ENCODE data around the gene RNF19B. TPM values are rescaled to one million over a fixed set of nuclear protein-coding genes. Genes with fewer than 3 reads are reported as not detected.

Gene RNF19B
- total and polyA plus RNA-seq, 2 donors, result 8.7 to 15.0 TPM

DNA sequence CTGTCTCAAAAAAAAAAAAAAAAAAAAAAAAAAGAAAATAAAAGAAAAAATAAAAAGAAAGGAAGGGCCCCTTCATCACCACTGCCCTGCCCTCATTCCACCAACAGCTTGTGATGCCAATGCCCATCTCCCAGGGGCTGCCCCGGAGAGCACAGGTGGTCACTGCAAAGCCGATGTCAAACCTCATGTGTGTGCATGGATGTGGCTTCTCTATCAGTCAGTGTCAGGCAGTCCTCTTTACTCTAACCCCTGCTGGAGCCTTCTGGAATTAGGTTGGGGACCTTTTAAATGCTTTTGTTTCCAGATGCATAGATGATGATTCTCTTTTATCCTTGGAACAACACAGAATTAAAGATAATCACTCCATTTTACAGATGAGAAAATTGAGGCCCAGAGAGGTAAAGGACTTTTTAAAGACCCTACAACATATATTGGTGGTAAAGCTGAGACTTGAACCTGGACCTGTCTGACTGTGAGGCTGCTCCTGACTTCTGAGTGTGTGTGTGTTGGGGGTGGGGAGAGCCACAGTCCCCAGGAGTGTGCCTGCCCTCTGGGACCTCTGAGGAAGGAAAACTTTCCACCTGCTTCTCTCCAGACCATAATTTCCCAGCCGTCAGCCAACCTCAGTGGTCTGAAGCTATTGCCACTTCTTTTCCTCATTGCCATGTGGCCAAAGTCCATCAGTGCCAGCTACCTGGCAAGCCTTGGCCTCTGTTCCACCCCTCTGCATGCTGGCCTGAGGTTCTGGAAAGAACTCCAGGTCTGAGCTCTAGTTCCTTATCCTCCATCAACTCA lies 60.4 kb downstream of the RNF19B start:
- Histone ChIP-seq H3K36me3 (ENCODE audit: insufficient read depth) (no peaks in the 10 kb centered on the region), H3K4me3 (ENCODE audit: low read depth, low read length) (no peak overlapping the region), H3K4me1 (ENCODE audit: insufficient read depth) (no peaks in the 10 kb centered on the region), H3K27ac (ENCODE audit: low read depth) (no peak overlapping the region)
- no peak for DNase-seq (ENCODE audit: extremely low spot score)
- WGBS, result 71% methylated on average over 3 of the region's 3 CpGs

DNA sequence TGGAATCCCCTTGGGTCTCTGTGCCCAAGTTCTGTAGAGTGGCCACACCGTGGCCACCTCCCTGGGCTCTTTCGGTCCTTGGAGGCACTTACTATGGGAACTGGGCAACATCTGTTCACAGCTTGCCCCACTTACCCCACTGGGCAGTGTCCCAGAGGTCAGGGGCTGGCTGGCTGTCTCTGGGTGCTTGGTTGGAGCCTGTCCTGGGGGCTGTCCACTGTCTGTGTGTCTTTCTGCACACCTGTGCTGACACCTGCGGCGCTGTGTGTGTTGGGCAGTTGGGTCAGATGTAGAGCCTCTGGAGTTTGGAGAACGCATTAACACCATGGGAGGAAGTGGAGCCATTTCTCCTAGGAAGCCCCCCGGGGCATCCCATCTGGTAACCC lies 62.1 kb downstream of the RNF19B start:
- DNase-seq (ENCODE audit: extremely low spot score), result no peak
- no peaks in the 10 kb centered on the region for H3K4me1 ChIP-seq (ENCODE audit: insufficient read depth)
- H3K4me3 ChIP-seq (ENCODE audit: low read depth, low read length), result no peak overlapping the region
- 75% methylated on average over 6 of the region's 6 CpGs for WGBS
- H3K27ac ChIP-seq (ENCODE audit: low read depth), result no peak overlapping the region
- no peaks in the 10 kb centered on the region for H3K36me3 ChIP-seq (ENCODE audit: insufficient read depth)

DNA sequence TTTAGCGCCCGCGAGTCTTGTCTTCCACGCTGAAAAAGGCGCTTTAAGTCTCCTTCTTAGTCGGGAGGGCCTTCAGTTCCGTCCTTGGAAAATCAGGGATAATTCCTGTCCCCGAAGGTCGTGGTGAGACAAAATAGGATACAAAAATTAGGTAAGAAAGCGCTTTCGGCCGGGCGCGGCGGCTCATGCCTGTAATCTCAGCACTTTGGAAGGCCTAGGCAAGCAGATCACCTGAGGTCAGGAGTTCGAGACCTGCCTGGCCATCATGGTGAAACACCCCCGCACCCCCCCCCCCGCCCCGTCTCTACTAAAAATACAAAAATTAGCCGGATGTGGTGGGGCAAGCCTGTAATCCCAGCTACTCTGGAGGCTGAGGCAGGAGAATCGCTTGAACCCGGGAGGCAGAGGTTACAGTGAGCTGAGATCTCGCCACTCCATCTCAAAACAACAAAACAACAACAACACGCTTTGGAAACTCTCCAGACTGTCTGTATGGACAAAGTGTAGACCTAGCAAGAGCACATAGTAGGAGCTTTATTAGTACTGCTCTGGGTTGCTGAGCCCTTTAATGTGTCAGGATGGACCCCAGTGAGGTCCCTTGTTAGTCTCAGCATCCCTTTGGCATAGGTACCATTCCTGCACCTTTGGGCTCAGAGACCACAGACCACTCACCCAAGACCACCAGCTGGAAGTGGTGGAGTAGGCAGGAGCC lies 62.6 kb downstream of the RNF19B start:
- Histone ChIP-seq H3K4me3 (ENCODE audit: low read depth, low read length) (peak overlapping the region; percentile 81), H3K36me3 (ENCODE audit: insufficient read depth) (no peaks in the 10 kb centered on the region), H3K27ac (ENCODE audit: low read depth) (no peak overlapping the region), H3K4me1 (ENCODE audit: insufficient read depth) (no peaks in the 10 kb centered on the region)
- DNase-seq (ENCODE audit: extremely low spot score), result no peak
- WGBS, result 48% methylated on average over 24 of the region's 24 CpGs

DNA sequence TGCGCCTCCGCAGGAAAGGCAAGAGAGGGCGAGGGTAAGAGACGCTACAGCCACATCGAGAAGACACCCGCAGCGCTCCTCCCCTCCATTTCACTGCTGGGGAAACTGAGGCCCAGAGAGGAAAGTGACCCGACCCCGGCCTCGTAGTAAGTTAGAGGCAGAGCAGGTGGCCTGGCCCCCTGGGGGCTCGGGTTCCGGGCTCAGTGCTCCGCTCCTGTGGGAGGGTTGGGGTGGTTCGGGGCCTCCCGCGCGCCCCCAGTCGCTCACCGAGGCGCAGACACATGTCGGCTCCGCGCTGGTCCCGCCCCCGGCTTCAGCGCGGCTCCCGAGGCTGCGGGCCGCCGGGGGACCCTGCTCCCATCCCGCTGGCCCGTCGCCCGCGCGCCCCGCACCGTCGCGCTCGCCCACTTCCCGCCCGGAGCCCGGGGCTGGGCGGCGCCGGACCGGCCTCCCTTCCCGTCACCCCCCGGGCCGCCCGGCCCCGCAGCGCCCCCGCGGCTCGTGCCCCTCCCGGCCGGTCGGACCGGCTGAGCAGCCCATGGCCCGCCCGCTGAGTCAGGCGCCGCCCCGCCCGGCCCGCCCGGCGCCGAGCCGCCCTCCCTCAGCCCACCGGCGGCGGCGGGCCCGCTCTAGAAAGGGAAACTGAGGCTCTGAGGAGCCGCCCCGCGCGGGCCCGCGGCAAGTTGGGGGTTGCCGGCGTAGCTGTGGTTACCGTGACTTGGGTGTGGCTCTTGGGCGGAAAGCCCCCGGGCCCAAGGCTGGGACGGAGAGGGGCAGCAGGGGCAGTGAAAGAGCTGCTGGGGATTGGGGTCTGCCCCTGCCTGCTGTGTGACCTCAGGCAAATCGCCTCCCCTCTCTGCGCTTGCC lies 63.4 kb downstream of the RNF19B start, which contains the start of gene TMEM54:
Gene TMEM54, minus strand, starts transcription at position 434 of the 867 bp plus-strand sequence. Its CDS starts 151 bp downstream, at position 283.
- no peak for DNase-seq (ENCODE audit: extremely low spot score)
- H3K27ac ChIP-seq (ENCODE audit: low read depth), result no peak within 1 kb of the TSS
- WGBS, result under 1% methylated on average over 92 of the region's 92 CpGs

DNA sequence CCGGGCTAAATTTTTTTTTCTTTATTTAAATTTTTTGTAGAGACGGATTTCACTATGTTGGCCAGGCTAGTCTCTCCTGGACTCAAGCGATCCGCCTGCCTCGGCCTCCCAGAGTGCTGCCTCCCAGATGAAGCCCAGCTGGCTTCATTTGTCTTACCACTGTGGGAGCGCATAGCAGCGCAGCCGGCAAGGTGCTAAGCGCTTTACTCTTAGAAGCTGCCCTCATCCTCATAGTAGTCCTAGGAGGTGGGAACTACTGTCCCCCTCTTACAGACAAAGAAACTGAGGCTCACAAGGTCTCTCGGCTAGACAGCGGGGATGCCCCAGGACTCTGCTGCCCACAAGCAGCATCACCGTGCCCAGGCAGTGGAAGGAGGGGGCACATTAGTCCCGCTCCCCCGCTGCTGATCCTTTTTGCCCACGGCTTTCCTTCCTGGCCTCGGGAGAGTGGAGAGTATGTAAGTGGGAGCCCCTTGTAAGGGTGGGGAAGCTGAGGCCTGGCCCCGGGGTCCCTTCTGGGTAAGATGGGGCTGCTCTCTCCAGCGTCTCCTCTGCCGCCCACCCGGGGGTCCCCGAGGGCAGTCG lies 64.1 kb downstream of the RNF19B start:
- no peak overlapping the region for H3K27ac ChIP-seq (ENCODE audit: low read depth)
- H3K36me3 ChIP-seq (ENCODE audit: insufficient read depth), result no peaks in the 10 kb centered on the region
- DNase-seq (ENCODE audit: extremely low spot score), result no peak
- H3K4me1 ChIP-seq (ENCODE audit: insufficient read depth), result no peaks in the 10 kb centered on the region
- peak overlapping the region; percentile 81 for H3K4me3 ChIP-seq (ENCODE audit: low read depth, low read length)
- WGBS, result 20% methylated on average over 22 of the region's 22 CpGs

More for the DNA sequence above, 63.4 kb downstream of the RNF19B start, which contains the start of gene TMEM54:
- H3K4me3 ChIP-seq (ENCODE audit: low read depth, low read length), result peak within 1 kb of the TSS; percentile 81
- H3K36me3 ChIP-seq (ENCODE audit: insufficient read depth), result no peaks in the 10 kb centered on the region
- no peaks in the 10 kb centered on the region for H3K4me1 ChIP-seq (ENCODE audit: insufficient read depth)

DNA sequence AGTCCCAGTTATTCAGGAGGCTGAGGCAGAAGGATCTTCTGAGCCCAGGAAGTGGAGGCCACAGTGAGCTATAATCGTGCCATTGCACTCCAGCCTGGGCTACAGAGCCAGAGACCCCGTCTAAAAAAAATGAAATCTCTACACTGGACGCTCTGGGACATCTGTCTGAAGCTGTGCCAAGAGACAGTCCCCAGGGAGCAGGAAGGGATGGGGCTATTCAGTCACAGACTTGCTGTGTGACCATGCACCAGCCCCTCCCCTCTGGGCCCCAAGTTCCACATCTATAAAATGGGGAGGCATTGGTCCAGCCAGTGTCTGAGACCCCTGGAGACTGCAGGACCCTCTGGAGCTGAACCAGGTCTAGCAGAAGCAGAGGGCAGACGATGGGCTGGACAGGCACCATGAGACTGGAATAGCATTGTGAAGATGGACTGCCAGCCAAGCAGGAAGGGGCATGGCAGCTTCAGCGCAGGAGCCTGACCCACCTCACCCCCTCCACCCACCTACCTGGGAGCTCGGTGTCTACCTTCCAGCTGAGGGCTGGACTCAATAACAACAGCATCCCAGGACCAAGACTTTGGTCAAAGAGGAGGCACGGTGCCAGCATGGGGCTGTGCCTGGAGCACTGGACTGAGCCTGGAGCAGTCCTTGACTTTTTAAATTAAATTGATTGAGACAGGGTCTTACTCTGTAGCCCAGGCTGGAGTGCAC lies 64.9 kb downstream of the RNF19B start:
- Histone ChIP-seq H3K4me1 (ENCODE audit: insufficient read depth) (no peaks in the 10 kb centered on the region), H3K36me3 (ENCODE audit: insufficient read depth) (no peaks in the 10 kb centered on the region), H3K4me3 (ENCODE audit: low read depth, low read length) (no peak overlapping the region), H3K27ac (ENCODE audit: low read depth) (no peak overlapping the region)
- WGBS, result 76% methylated on average over 7 of the region's 7 CpGs
- DNase-seq (ENCODE audit: extremely low spot score), result no peak

DNA sequence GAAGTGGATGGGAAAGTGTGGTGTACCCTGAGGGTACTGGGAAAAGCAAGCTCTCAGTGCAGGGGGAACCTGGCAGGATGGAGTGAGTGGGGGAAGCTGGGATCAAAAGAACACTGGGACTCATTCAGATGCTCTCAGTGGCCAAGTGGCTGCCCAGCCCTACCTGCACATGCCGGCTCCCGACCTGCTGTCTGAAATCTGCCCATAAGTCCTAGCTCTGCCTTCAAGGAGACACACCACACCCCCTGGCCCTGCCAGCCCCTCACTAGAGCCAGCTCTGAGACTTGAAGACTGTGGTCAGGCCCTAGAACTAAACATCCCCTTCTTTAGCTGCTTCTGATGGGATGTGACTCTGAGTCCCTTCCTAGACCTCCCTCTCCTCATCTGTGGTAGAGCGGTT lies 65.7 kb downstream of the RNF19B start:
- Histone ChIP-seq H3K4me3 (ENCODE audit: low read depth, low read length) (no peak overlapping the region), H3K27ac (ENCODE audit: low read depth) (no peak overlapping the region), H3K4me1 (ENCODE audit: insufficient read depth) (no peaks in the 10 kb centered on the region), H3K36me3 (ENCODE audit: insufficient read depth) (no peaks in the 10 kb centered on the region)
- no peak for DNase-seq (ENCODE audit: extremely low spot score)
- 95% methylated on average over 3 of the region's 3 CpGs for WGBS

DNA sequence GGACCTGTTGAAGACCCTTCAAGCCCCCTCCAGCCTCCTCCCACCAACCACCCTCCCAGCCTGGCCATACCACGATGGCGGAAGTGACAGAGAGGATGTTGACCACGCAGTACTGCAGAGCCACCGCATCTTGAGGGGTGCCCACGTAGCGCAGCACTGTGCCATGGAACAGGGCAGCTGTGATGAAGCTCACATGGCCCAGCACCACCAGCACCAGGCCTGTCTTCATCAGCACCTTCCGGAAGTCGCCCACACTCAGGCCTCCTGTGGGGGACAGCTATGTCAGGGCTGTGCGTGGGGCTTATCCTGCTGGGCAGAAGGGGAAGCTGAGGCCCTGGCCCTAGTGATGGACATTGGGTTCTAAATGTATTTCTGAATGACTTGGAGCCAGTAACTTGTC lies 66.6 kb downstream of the RNF19B start:
- no peak overlapping the region for H3K4me3 ChIP-seq (ENCODE audit: low read depth, low read length)
- no peaks in the 10 kb centered on the region for H3K36me3 ChIP-seq (ENCODE audit: insufficient read depth)
- no peak for DNase-seq (ENCODE audit: extremely low spot score)
- H3K27ac ChIP-seq (ENCODE audit: low read depth), result no peak overlapping the region
- no peaks in the 10 kb centered on the region for H3K4me1 ChIP-seq (ENCODE audit: insufficient read depth)
- WGBS, result 93% methylated on average over 9 of the region's 9 CpGs

DNA sequence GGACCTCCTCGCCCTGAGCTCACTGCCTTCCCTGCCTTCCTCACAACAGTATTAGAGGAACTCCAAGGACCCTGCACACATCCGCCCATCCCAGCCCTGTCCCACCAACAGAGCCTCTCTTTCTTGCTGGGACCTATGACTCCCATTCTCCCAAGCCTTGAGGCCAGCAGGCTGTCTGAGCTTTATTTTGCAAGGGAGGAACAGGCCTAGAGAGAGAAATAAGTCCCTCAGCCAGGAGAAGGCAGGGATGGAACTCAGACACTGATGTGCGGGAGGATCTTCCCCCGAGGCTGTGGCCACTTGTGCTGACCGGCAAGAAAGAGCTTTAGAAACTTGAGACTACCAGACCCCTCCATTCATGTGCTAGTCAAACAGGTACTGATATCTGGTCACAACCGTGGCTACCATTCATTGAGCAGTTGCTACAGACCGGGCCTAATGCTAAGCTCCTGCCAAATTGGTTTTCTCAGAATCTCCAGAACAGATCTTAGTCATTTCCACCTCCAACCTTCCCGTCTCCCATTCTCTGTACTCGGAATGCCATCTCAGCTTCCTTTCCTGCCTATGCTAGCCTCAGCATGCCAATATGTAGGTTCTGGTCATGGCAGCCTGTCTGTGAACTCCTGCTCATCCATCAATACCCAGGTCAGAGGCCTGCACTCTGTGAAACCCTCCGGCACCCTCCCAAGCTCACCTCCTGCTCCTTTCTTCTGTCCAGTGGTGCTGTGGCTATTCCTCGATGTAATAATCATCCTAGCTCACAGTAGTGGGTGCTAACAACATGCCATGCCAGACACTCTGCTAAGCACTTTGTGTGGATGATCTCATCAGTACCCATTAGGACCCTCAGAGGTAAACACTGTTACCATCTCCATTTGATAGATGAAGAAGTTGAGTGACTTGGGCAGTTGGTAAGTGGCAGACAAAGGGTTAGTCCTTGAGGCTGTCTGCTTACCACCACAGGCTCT lies 67.2 kb downstream of the RNF19B start:
- no peaks in the 10 kb centered on the region for H3K4me1 ChIP-seq (ENCODE audit: insufficient read depth)
- no peak overlapping the region for H3K4me3 ChIP-seq (ENCODE audit: low read depth, low read length)
- H3K27ac ChIP-seq (ENCODE audit: low read depth), result no peak overlapping the region
- H3K36me3 ChIP-seq (ENCODE audit: insufficient read depth), result no peaks in the 10 kb centered on the region
- WGBS, result 81% methylated on average over 11 of the region's 11 CpGs
- no peak for DNase-seq (ENCODE audit: extremely low spot score)

DNA sequence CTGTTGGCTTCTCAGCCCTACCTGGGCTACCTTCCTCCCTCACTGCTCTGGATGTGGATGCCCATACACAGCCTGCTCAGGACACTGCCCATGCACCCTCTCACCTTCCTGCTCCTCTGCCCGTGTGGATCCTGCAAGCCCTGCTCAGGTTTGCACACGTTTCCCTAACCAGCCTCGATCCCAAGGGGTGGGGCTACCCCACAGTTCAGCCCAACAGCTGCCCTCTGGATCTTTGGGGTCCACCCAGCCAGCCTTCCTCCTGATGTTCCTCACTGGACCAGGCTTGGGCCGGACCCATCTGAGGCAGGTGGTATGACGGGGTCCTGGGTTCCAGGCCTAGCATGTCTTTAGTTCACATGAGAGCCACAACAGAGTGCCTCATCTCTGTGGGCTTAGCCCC lies 68.2 kb downstream of the RNF19B start:
- Histone ChIP-seq H3K4me1 (ENCODE audit: insufficient read depth) (no peaks in the 10 kb centered on the region), H3K4me3 (ENCODE audit: low read depth, low read length) (no peak overlapping the region), H3K36me3 (ENCODE audit: insufficient read depth) (no peaks in the 10 kb centered on the region), H3K27ac (ENCODE audit: low read depth) (no peak overlapping the region)
- 81% methylated on average over 5 of the region's 5 CpGs for WGBS
- DNase-seq (ENCODE audit: extremely low spot score), result no peak

DNA sequence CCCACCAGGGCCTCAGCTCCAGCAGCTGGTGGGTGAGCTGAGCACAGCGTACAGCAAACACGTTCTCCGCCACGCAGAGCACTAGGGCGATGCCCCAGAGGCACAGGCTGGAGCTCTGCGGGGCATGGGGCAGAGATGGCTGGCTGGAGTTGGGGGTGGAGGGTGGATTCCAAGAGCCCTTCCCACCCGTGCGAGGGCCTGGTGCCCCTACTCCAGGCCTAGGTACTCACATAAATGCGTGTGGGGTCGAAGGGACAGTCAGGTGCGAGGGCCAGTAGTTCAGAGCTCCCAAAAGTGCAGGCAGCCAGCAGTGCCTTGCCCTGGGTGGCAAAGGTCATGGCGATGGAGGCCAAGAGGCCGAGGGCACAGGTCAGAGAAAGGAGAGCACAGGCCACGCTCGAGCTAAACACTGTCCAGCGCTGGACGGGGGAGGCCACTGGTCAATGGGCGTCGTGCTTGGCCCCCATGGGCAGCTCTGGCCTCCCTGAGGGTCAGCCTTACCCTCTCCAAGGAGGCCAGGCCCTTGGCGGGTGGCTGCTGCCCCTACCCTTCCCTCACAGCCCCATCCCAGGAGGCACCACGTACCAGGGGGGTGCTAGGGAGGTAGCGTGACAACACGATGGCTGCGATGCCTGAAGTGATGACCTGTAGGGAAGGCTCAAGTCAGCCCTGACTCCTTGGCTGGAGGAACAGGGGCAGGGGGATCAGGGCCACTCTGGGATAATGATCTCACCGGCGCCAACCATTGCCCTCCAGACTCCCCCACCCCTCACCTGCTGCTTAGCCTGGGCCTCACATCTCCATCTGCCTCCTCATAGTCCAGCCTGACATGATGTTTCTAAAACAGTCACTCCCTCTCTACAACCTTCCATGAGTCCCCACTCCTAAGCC lies 69.0 kb downstream of the RNF19B start:
- Histone ChIP-seq H3K4me1 (ENCODE audit: insufficient read depth) (no peaks in the 10 kb centered on the region), H3K36me3 (ENCODE audit: insufficient read depth) (no peaks in the 10 kb centered on the region), H3K4me3 (ENCODE audit: low read depth, low read length) (no peak overlapping the region), H3K27ac (ENCODE audit: low read depth) (no peak overlapping the region)
- DNase-seq (ENCODE audit: extremely low spot score), result no peak
- 93% methylated on average over 26 of the region's 26 CpGs for WGBS

All from urinary bladder (tissue), 4 donors.